Stomach (tissue), 9 donors: ENCODE results near the gene PVALEF. TPM values are rescaled to one million over a fixed set of nuclear protein-coding genes. Genes with fewer than 3 reads are reported as not detected.
"Not testable (repeated sequence)": the region's sequence is repeated elsewhere in the genome, so short reads cannot be mapped to it uniquely, and the experiment has no call there.

Source experiments
- DNase-seq, 2 donors: peaks; one replicate each; pipeline versions ENCODE4 v3.0.0 to v3.0.0-alpha.2; 2013 to 2019
- H3K27ac ChIP-seq, 5 donors: fragments of 200-600 bp in 4 of 5; sonication (generic) in 4 of 5; one replicate each; pipeline ENCODE4 v1.5.1; 2013 to 2019; ENCODE audit warnings: mild to moderate bottlenecking in 1 of 5, moderate library complexity in 1 of 5
- H3K27me3 ChIP-seq, 3 donors: fragments of 200-600 bp; sonication (generic); one replicate each; pipeline ENCODE4 v1.5.1; 2017 to 2019; ENCODE audit warnings: mixed run types in 1 of 3
- H3K36me3 ChIP-seq, 4 donors: fragments of 200-600 bp; sonication (generic); 1 replicate in 3 of 4; 2 replicates in 1 of 4; pipeline ENCODE4 v1.5.1; 2016 to 2019
- H3K4me1 ChIP-seq, 4 donors: fragments of 200-600 bp; sonication (generic); one replicate each; pipeline ENCODE4 v1.5.1; 2016 to 2019
- H3K4me3 ChIP-seq, 4 donors: fragments of 200-600 bp; sonication (generic) in 3 of 4; one replicate each; pipeline ENCODE4 v1.5.1; 2016 to 2019; ENCODE audit warnings: mild to moderate bottlenecking in 1 of 4
- H3K9me3 ChIP-seq, 4 donors: fragments of 200-600 bp; sonication (generic); one replicate each; pipeline ENCODE4 v1.5.1; 2016 to 2019
- CTCF ChIP-seq, 7 experiments: fragments of 450-650 bp in 4 of 7; fragments of 200-600 bp in 3 of 7; sonication (generic) in 3 of 7; IDR thresholded peaks; one replicate each; pipeline ENCODE4 v1.5.1; 2016 to 2019; ENCODE audit warnings: antibody characterized with exemption in 7 of 7, control low read depth in 2 of 7, mild to moderate bottlenecking in 1 of 7
- EP300 ChIP-seq: sonication (generic); formaldehyde crosslinking; IDR thresholded peaks from one replicate; pipeline ENCODE4 v1.6.1; 2017; ENCODE audit warnings: antibody characterized with exemption
- POLR2A ChIP-seq, 4 donors: fragments of 450-650 bp; IDR thresholded peaks; one replicate each; pipeline ENCODE4 v1.6.1; 2016; ENCODE audit warnings: antibody characterized with exemption in 4 of 4, control low read depth in 2 of 4, mild to moderate bottlenecking in 1 of 4, moderate library complexity in 1 of 4
- POLR2AphosphoS5 ChIP-seq, 3 donors: sonication (generic); formaldehyde crosslinking; IDR thresholded peaks; one replicate each; pipeline ENCODE4 v1.6.1; 2016; ENCODE audit warnings: antibody characterized with exemption in 3 of 3
- WGBS, 5 donors: extraction: QIAGEN DNeasy Blood & Tissue Kit in 3 of 5; methylation state at CpG; one replicate each; pipeline versions ENCODE4 v1.1.5 to v1.1.7; 2013 to 2018; 5-methylcytosine and 5-hydroxymethylcytosine counted together
- intact Hi-C: fragments of 100-400 bp; cut with DNase I; formaldehyde crosslinking; loops from one replicate; pipeline ENCODE4 v1.15.1; 2023; ENCODE audit warnings: low total_unique reads
- polyA plus RNA-seq, 3 donors: library from polyadenylated mRNA; stranded (reverse); fragments of 200-250 nt; gene quantifications; one replicate each; pipeline ENCODE4 v1.2.3, GENCODE V29; 2013
- total RNA-seq, 5 donors: library from RNA; depleted of rRNA; stranded (reverse); fragments of >200 nt; gene quantifications; one replicate each; pipeline versions ENCODE4 v1.1.0 to v1.2.3, GENCODE V29; 2014 to 2016
- donor health status: healthy with polysubstance abuse.
- donor health status: Bipolar disorder and iron deficiency.
- donor health status: healthy.

Gene PVALEF
- total and polyA plus RNA-seq, 8 donors: not detected

DNA sequence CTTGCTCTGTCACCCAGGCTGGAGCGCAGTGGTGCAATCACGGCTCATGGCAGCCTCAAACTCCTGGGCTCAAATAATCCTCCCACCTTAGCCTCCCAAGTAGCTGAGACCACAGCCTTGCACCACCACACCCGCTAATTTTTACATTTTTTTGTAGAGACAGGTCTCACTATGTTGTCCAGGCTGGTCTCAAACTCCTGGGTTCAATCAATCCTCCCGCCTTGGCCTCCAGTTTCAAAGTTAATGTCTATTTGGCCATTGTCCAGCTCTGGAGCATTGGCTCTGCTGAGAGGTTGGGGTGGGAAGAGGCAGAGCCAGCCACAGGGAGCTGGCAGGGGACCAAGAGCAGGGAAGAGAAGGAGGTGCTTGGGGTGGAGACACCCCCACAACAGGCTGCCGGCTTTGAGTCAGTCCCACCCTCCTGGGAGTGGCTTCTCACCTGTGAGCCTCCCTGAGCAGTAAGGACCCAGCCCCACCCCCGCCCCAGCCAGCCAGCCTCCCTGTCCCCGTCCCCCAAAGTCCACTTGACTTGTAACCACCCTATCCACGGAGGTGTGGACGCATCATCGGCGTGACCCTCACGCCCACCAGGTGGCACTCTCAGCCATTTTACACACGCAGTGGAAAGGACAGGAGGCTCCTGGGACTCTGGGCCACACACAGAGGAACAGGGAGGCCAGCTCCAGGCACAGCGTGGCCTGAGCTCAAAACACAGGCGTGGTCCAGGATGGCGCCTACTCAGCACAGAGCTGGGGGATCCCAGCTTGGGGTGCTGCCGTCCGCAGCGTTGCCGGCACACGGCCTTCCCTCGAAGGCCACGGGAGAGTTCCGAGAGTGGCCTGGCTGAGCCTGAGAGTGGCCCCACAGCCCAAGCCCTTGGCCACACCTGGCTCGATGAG lies 22.8 kb upstream of the PVALEF start:
- H3K4me3 ChIP-seq: no peak overlapping the region
- intact Hi-C loops: loop anchor here (10.0 kb wide), 1 partner anchor 92 kb away; the partner anchor contains the start of genes NDUFAF8 and TEPSIN
- no peaks in the 10 kb centered on the region for H3K27me3 ChIP-seq
- H3K36me3 ChIP-seq: no peaks in the 10 kb centered on the region
- WGBS, 5 donors: 29 to 36% (median 34%) methylated on average over 13 to 25 of the region's 25 CpGs
- peaks cover 11 to 18% (median 11%) of the 10 kb centered on the region in 4 donors for H3K4me1 ChIP-seq
- peak in 5 of 7 experiments; percentile 44 to 75 (median 60) for TF ChIP-seq CTCF (IDR thresholded peaks at IDR 0.05)
- no peak for TF ChIP-seq POLR2A (IDR thresholded peaks at IDR 0.05)
- TF ChIP-seq POLR2AphosphoS5 (IDR thresholded peaks at IDR 0.05): peak in 1 of 3 donors; percentile 57
- no peak for TF ChIP-seq EP300
- H3K9me3 ChIP-seq: no peaks in the 10 kb centered on the region
- H3K27ac ChIP-seq: peak overlapping the region in 2 of 5 donors; percentile 15 to 58
- DNase-seq: peak; percentile 87 to 94

- Histone ChIP-seq H3K4me3 (no peak overlapping the region), H3K27ac (peak overlapping the region in 2 of 5 donors; percentile 15 to 58), H3K36me3 (no peaks in the 10 kb centered on the region), H3K4me1 (peaks cover 11 to 18% (median 11%) of the 10 kb centered on the region in 4 donors), H3K9me3 (no peaks in the 10 kb centered on the region), H3K27me3 (no peaks in the 10 kb centered on the region)
- DNase-seq: no peak
- TF ChIP-seq EP300: no peak
- no peak for TF ChIP-seq CTCF (IDR thresholded peaks at IDR 0.05)
- no peak for TF ChIP-seq POLR2A (IDR thresholded peaks at IDR 0.05)
- TF ChIP-seq POLR2AphosphoS5 (IDR thresholded peaks at IDR 0.05): no peak
- 36 to 67% (median 56%) methylated on average over 3 to 11 of the region's 11 CpGs for WGBS, 5 donors
- intact Hi-C loops: loop anchor here (10.0 kb wide), 1 partner anchor 92 kb away; the partner anchor contains the start of genes NDUFAF8 and TEPSIN
These were observed 22.1 kb upstream of the PVALEF start for GRCh38 chr17:81143200-81143527.

GRCh38 chr17:81143717-81144422 lies 21.4 kb upstream of the PVALEF start:
- WGBS, 5 donors: 74 to 82% (median 78%) methylated on average over 11 to 17 of the region's 17 CpGs
- TF ChIP-seq EP300 (no peak), CTCF (IDR thresholded peaks at IDR 0.05) (no peak), POLR2A (IDR thresholded peaks at IDR 0.05) (no peak), POLR2AphosphoS5 (IDR thresholded peaks at IDR 0.05) (no peak)
- Histone ChIP-seq H3K27me3 (no peaks in the 10 kb centered on the region), H3K4me1 (peaks cover 11 to 18% (median 11%) of the 10 kb centered on the region in 4 donors), H3K36me3 (no peaks in the 10 kb centered on the region), H3K27ac (no peak overlapping the region), H3K4me3 (no peak overlapping the region), H3K9me3 (no peaks in the 10 kb centered on the region)
- intact Hi-C loops: loop anchor here (10.0 kb wide), 1 partner anchor 91 kb away; the partner anchor contains the start of genes NDUFAF8 and TEPSIN
- DNase-seq: no peak

GRCh38 chr17:81144423-81144781 lies 20.9 kb upstream of the PVALEF start:
- Histone ChIP-seq H3K27ac (no peak overlapping the region), H3K4me1 (peaks cover 11 to 18% (median 11%) of the 10 kb centered on the region in 4 donors), H3K9me3 (no peaks in the 10 kb centered on the region), H3K27me3 (no peaks in the 10 kb centered on the region), H3K4me3 (no peak overlapping the region), H3K36me3 (no peaks in the 10 kb centered on the region)
- 79 to 90% (median 88%) methylated on average over 12 to 14 of the region's 14 CpGs for WGBS, 5 donors
- intact Hi-C loops: loop anchor here (10.0 kb wide), 1 partner anchor 90 kb away; the partner anchor contains the start of genes NDUFAF8 and TEPSIN
- no peak for TF ChIP-seq POLR2AphosphoS5 (IDR thresholded peaks at IDR 0.05)
- no peak for TF ChIP-seq CTCF (IDR thresholded peaks at IDR 0.05)
- no peak for TF ChIP-seq EP300
- TF ChIP-seq POLR2A (IDR thresholded peaks at IDR 0.05): no peak
- no peak for DNase-seq

DNA sequence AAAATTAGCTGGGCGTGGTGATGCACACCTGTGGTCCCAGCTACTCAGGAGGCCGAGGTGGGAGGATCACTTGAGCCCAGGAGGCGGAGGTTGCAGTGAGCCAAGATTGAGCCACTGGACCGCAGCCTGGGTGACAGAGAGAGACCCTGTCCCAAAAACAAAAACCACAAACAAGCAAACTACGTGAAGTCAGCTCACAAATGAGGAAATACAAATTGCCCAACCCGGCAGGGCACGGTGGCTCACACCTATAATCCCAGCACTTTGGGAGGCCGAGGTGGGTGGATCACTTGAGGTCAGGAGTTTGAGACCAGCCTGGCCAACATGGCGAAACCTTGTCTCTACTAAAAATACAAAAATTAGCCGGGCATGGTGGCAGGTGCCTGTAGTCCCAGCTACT lies 19.1 kb upstream of the PVALEF start:
- not testable (repeated sequence) for H3K27ac ChIP-seq, H3K4me3 ChIP-seq, H3K36me3 ChIP-seq, H3K9me3 ChIP-seq, H3K27me3 ChIP-seq, DNase-seq
- intact Hi-C loops: loop anchor here (10.0 kb wide), 1 partner anchor 89 kb away; the partner anchor contains the start of genes NDUFAF8 and TEPSIN
- peaks cover 11 to 18% (median 11%) of the 10 kb centered on the region in 4 donors for H3K4me1 ChIP-seq
- WGBS, 5 donors: 76 to 86% (median 80%) methylated on average over 10 of the region's 10 CpGs
